ENCODE measurements around the gene MICALL2.

- TF ChIP-seq CTCF (IDR thresholded peaks at IDR 0.05; ENCODE audit: insufficient read depth, low read length, poor library complexity, severe bottlenecking) (no peak), EZH2phosphoT487 (conservative IDR thresholded peaks at IDR 0.05; ENCODE audit: low read length) (no peak)
Observed at GRCh38 chr7:1438208-1438607, 21.1 kb downstream of the MICALL2 start.
